ENCODE results near the gene RECQL. TPM values are rescaled to one million over a fixed set of nuclear protein-coding genes. Genes with fewer than 3 reads are reported as not detected.
"Not testable (repeated sequence)": the region's sequence is repeated elsewhere in the genome, so short reads cannot be mapped to it uniquely, and the experiment has no call there.

RECQL gene
- total RNA-seq, 1 donor from 2014 or later: 15.7 TPM

DNA sequence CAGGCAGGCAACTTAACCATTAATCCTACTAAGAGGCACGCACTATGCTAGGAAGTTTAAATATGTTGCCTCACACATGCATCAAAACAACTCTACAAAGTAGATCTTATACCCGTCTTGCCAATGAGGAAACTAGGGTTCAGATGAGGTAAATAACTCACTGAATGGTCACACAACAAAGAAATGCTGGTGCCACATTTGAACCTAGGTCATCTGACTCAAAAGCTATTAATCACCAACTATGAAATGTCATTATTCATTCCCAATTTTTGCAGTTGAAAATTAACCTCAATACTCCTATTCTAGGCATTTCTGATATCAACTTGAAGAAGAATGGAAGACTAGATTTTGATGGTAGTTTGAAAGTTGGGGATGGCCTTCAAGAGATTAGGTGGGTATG, 66.7 kb downstream of the RECQL start:
- Histone ChIP-seq H3K27ac (no peak overlapping the region), H3K4me1 (peaks cover 22% of the 10 kb centered on the region), H3K4me3 (no peak overlapping the region), H3K36me3 (no peaks in the 10 kb centered on the region), H3K27me3 (no peaks in the 10 kb centered on the region), H3K9me3 (no peaks in the 10 kb centered on the region)
- intact Hi-C loops (cut with DNase I): no loop called here
- TF ChIP-seq POLR2A (IDR thresholded peaks at IDR 0.05): no peak
- TF ChIP-seq POLR2AphosphoS5 (IDR thresholded peaks at IDR 0.05; ENCODE audit: insufficient read depth in 1 of 2, low read depth in 1 of 2): no peak
- TF ChIP-seq, protein P1, sequence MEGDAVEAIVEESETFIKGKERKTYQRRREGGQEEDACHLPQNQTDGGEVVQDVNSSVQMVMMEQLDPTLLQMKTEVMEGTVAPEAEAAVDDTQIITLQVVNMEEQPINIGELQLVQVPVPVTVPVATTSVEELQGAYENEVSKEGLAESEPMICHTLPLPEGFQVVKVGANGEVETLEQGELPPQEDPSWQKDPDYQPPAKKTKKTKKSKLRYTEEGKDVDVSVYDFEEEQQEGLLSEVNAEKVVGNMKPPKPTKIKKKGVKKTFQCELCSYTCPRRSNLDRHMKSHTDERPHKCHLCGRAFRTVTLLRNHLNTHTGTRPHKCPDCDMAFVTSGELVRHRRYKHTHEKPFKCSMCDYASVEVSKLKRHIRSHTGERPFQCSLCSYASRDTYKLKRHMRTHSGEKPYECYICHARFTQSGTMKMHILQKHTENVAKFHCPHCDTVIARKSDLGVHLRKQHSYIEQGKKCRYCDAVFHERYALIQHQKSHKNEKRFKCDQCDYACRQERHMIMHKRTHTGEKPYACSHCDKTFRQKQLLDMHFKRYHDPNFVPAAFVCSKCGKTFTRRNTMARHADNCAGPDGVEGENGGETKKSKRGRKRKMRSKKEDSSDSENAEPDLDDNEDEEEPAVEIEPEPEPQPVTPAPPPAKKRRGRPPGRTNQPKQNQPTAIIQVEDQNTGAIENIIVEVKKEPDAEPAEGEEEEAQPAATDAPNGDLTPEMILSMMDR (IDR thresholded peaks at IDR 0.05): no peak
- DNase-seq (ENCODE audit: extremely low spot score in 2 of 2): no peak

GRCh38 chr12:21433525-21433924, 67.9 kb downstream of the RECQL start:
- Histone ChIP-seq H3K4me1 (peaks cover 12% of the 10 kb centered on the region), H3K27me3 (no peaks in the 10 kb centered on the region), H3K4me3 (no peak overlapping the region), H3K9me3 (no peaks in the 10 kb centered on the region), H3K27ac (no peak overlapping the region), H3K36me3 (no peaks in the 10 kb centered on the region)
- no peak for TF ChIP-seq POLR2A (IDR thresholded peaks at IDR 0.05)
- TF ChIP-seq, protein P1 (IDR thresholded peaks at IDR 0.05): no peak
- no peak for TF ChIP-seq POLR2AphosphoS5 (IDR thresholded peaks at IDR 0.05; ENCODE audit: insufficient read depth in 1 of 2, low read depth in 1 of 2)
- no peak for DNase-seq (ENCODE audit: extremely low spot score in 2 of 2)
- intact Hi-C loops (cut with DNase I): no loop called here

DNA sequence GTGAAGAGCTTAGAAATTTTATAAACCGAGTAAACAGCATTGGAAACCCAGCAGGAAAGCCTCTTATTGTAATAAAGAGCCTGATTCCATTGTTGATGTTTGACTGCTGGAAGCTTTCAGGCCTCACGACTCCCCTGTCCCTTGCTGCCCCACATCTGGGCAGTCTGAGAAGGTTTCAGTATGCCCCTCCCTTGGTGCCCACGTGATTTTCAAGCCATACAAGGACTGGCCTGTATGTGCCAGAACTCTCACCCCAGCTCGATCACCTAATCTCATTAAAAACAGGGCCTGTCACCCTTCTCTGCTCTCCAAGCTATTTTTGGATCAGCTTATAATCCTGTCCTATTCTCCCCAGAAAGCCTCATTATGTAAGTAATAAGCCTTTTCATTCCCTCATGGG, 71.4 kb downstream of the RECQL start:
- intact Hi-C loops (cut with DNase I): no loop called here
- no peaks in the 10 kb centered on the region for H3K36me3 ChIP-seq
- no peak for DNase-seq (ENCODE audit: extremely low spot score in 2 of 2)
- no peak overlapping the region for H3K4me3 ChIP-seq
- H3K9me3 ChIP-seq: no peaks in the 10 kb centered on the region
- no peaks in the 10 kb centered on the region for H3K27me3 ChIP-seq
- TF ChIP-seq, protein P1 (IDR thresholded peaks at IDR 0.05): no peak
- TF ChIP-seq POLR2AphosphoS5 (IDR thresholded peaks at IDR 0.05; ENCODE audit: insufficient read depth in 1 of 2, low read depth in 1 of 2) (no peak), POLR2A (IDR thresholded peaks at IDR 0.05) (no peak)
- H3K4me1 ChIP-seq: no peaks in the 10 kb centered on the region
- H3K27ac ChIP-seq: no peak overlapping the region

DNA sequence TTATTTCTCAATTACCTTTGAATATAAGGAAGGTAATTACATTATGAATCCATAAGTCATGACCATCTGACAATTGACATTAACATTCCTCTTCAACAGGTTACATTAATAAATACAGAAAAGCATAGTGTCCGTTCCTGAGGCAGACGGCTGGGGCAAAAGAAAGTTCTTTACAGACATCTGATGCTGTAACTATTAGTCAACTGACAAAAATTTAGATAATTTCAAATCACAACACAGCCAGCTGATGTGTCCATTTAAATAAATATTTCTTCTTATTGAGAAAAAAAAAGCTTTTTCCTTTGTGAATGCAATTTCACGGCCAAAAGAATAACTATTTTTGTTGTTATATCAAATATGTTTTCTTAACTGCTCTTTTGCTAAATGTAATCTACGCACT, 73.2 kb downstream of the RECQL start:
- no peak for DNase-seq (ENCODE audit: extremely low spot score in 2 of 2)
- no peaks in the 10 kb centered on the region for H3K9me3 ChIP-seq
- no peak overlapping the region for H3K27ac ChIP-seq
- TF ChIP-seq POLR2AphosphoS5 (IDR thresholded peaks at IDR 0.05; ENCODE audit: insufficient read depth in 1 of 2, low read depth in 1 of 2) (no peak), POLR2A (IDR thresholded peaks at IDR 0.05) (no peak)
- TF ChIP-seq, protein P1 (IDR thresholded peaks at IDR 0.05): no peak
- no peak overlapping the region for H3K4me3 ChIP-seq
- no peaks in the 10 kb centered on the region for H3K27me3 ChIP-seq
- H3K4me1 ChIP-seq: no peaks in the 10 kb centered on the region
- H3K36me3 ChIP-seq: no peaks in the 10 kb centered on the region
- intact Hi-C loops (cut with DNase I): no loop called here

GRCh38 chr12:21419009-21419699, 82.3 kb downstream of the RECQL start:
- intact Hi-C loops (cut with DNase I); H3K9me3 ChIP-seq; H3K4me3 ChIP-seq; H3K4me1 ChIP-seq; H3K27ac ChIP-seq; H3K27me3 ChIP-seq; DNase-seq (ENCODE audit: extremely low spot score in 2 of 2); H3K36me3 ChIP-seq: not testable (repeated sequence)

Other genes with a start within 250 kb of the RECQL start
- not detected for gene SLCO1A2, start 166.7 kb downstream of the RECQL start, total RNA-seq
- not detected for gene IAPP, start 128.7 kb downstream of the RECQL start, total RNA-seq
- 13.5 TPM for gene PYROXD1, start 64.0 kb downstream of the RECQL start, total RNA-seq
- 12.5 TPM for gene GOLT1B, start 154 bp upstream of the RECQL start, total RNA-seq
- not detected for gene SPX, start 24.7 kb upstream of the RECQL start, total RNA-seq
- 0.98 TPM for gene GYS2, start 103.2 kb upstream of the RECQL start, total RNA-seq
- gene LDHB, start 156.2 kb upstream of the RECQL start, total RNA-seq: 183 TPM

All from vagina (tissue), 2 donors.